Measurements from ENCODE around the gene SPATS2L.

GRCh38 chr2:200385063-200385635 is 78.7 kb downstream of the SPATS2L start:
- TF ChIP-seq POLR2A (IDR thresholded peaks at IDR 0.05; ENCODE audit: low read depth), result no peak
- TF ChIP-seq, protein P1, sequence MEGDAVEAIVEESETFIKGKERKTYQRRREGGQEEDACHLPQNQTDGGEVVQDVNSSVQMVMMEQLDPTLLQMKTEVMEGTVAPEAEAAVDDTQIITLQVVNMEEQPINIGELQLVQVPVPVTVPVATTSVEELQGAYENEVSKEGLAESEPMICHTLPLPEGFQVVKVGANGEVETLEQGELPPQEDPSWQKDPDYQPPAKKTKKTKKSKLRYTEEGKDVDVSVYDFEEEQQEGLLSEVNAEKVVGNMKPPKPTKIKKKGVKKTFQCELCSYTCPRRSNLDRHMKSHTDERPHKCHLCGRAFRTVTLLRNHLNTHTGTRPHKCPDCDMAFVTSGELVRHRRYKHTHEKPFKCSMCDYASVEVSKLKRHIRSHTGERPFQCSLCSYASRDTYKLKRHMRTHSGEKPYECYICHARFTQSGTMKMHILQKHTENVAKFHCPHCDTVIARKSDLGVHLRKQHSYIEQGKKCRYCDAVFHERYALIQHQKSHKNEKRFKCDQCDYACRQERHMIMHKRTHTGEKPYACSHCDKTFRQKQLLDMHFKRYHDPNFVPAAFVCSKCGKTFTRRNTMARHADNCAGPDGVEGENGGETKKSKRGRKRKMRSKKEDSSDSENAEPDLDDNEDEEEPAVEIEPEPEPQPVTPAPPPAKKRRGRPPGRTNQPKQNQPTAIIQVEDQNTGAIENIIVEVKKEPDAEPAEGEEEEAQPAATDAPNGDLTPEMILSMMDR (IDR thresholded peaks at IDR 0.05), result no peak

Measured in esophagus muscularis mucosa (tissue), 3 donors.